Vagina (tissue), 2 donors: ENCODE results near the gene NEK6.

Experiments used
- CTCF ChIP-seq, 3 experiments: fragments of 450-650 bp in 2 of 3; fragments of 200-600 bp in 1 of 3; sonication (generic) in 1 of 3; IDR thresholded peaks; one replicate each; pipeline ENCODE4 v1.5.1; 2017 to 2019; ENCODE audit warnings: antibody characterized with exemption in 3 of 3, mild to moderate bottlenecking in 2 of 3, moderate library complexity in 2 of 3
- POLR2A ChIP-seq, 2 donors: fragments of 450-650 bp; IDR thresholded peaks; one replicate each; pipeline ENCODE4 v1.6.1; 2017; ENCODE audit warnings: antibody characterized with exemption in 2 of 2, mild to moderate bottlenecking in 2 of 2, moderate library complexity in 2 of 2

DNA sequence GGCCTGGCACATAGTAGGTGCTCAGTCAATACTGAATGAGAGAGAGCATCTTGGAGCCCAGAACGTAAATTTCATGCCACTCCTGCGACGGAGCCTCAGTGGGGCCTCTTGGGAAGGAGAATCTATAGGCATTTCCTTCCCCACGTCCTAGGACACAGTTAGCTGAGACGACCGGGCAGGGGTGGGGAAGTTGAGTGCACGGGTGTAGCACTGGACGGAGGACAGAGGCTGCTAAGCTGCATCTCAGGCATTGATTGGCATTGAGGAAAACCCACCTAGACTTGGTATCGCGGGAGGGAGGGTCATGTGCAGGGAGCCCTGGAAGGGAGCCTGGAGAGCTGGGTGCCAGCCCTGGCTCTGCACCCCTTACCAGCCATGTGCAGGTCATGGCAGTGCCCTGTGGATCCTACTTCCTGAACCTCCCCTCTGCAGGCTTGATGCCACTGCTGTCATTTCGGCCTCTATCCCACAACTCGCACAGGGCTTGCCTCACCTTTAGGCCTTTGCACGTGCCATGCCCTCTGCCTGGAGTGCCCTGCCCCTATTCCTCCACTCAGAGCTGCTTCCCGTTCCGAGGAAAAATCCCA, 25.6 kb downstream of the NEK6 start:
- TF ChIP-seq CTCF (IDR thresholded peaks at IDR 0.05) (no peak), POLR2A (IDR thresholded peaks at IDR 0.05) (no peak)
